WTC11 (cell line): ENCODE data around the gene VAMP1. TPM values are rescaled to one million over a fixed set of nuclear protein-coding genes. Genes with fewer than 3 reads are reported as not detected.

Experiments used
- ATAC-seq: fragments of 200-7000 bp; cut with Tn5 transposase; 2 replicates; pipeline ENCODE4 v1.10.0; 2021; ENCODE audit warnings: mild to moderate bottlenecking, moderate library complexity
- CTCF ChIA-PET: fragments of 300-600 bp; sonication (Branson Sonifier 250); formaldehyde crosslinking; loops from one replicate; lab custom pipeline; 2021; ENCODE audit warnings: antibody characterized with exemption; lab: Charles Lee
- POLR2A ChIA-PET: fragments of 350-600 bp; sonication (Branson Sonifier 250); formaldehyde crosslinking; loops from one replicate; lab custom pipeline; 2021; ENCODE audit warnings: antibody characterized with exemption; lab: Charles Lee
- DNase-seq: peaks from one replicate; pipeline ENCODE4 v3.0.0; 2021; ENCODE audit warnings: low spot score
- H3K27ac Mint-ChIP-seq: 2 replicates; pipeline ENCODE4 v1.8.0; 2021; ENCODE audit warnings: mixed read lengths
- H3K27me3 Mint-ChIP-seq: 2 replicates; pipeline ENCODE4 v1.8.0; 2021; ENCODE audit warnings: low read depth, mild to moderate bottlenecking, moderate library complexity, mixed read lengths
- H3K36me3 Mint-ChIP-seq: 2 replicates; pipeline ENCODE4 v1.8.0; 2021; ENCODE audit warnings: mixed read lengths
- H3K4me1 Mint-ChIP-seq: 2 replicates; pipeline ENCODE4 v1.8.0; 2022; ENCODE audit warnings: mixed read lengths
- H3K4me3 Mint-ChIP-seq: 2 replicates; pipeline ENCODE4 v1.8.0; 2021; ENCODE audit warnings: mild to moderate bottlenecking, moderate library complexity, mixed read lengths
- H3K9me3 Mint-ChIP-seq: 2 replicates; pipeline ENCODE4 v1.8.0; 2021; ENCODE audit warnings: mixed read lengths
- ELF4 ChIP-seq: sonication (generic); formaldehyde crosslinking; IDR thresholded peaks from 2 replicates; pipeline ENCODE4 v1.8.1; 2022; ENCODE audit warnings: low read depth, mild to moderate bottlenecking, moderate library complexity, missing genetic modification reagents
- EMX1 ChIP-seq: fragments of 250-450 bp; sonication (Bioruptor Pico); IDR thresholded peaks from 2 replicates; pipeline ENCODE4 v1.8.0; 2021; ENCODE audit warnings: mild to moderate bottlenecking
- ESRRA ChIP-seq: sonication (generic); formaldehyde crosslinking; IDR thresholded peaks from 2 replicates; pipeline ENCODE4 v1.8.1; 2022; ENCODE audit warnings: mild to moderate bottlenecking, missing genetic modification reagents, borderline replicate concordance
- FOXK1 ChIP-seq: sonication (generic); formaldehyde crosslinking; IDR thresholded peaks from 2 replicates; pipeline ENCODE4 v1.8.0; 2022; ENCODE audit warnings: mild to moderate bottlenecking, moderate library complexity, missing genetic modification reagents
- FOXP1 ChIP-seq: sonication (generic); formaldehyde crosslinking; IDR thresholded peaks from 2 replicates; pipeline ENCODE4 v1.8.0; 2022; ENCODE audit warnings: missing genetic modification reagents, mild to moderate bottlenecking, moderate library complexity, borderline replicate concordance
- HMGA2 ChIP-seq: fragments of 250-450 bp; sonication (Bioruptor Pico); IDR thresholded peaks from 2 replicates; pipeline ENCODE4 v1.4.0; 2021; ENCODE audit warnings: mild to moderate bottlenecking, moderate library complexity
- JAZF1 ChIP-seq: fragments of 250-450 bp; sonication (Bioruptor Pico); IDR thresholded peaks from 2 replicates; pipeline ENCODE4 v1.9.0; 2021; ENCODE audit warnings: moderate library complexity, mild to moderate bottlenecking, inconsistent platforms
- NFYB ChIP-seq: sonication (generic); formaldehyde crosslinking; conservative IDR thresholded peaks from 2 replicates; pipeline ENCODE4 v1.8.0; 2022; ENCODE audit warnings: low read depth, missing genetic modification reagents
- OVOL2 ChIP-seq: fragments of 250-450 bp; sonication (Bioruptor Pico); IDR thresholded peaks from 2 replicates; pipeline ENCODE4 v1.9.0; 2021; ENCODE audit warnings: mild to moderate bottlenecking, borderline replicate concordance
- RELA ChIP-seq: sonication (generic); formaldehyde crosslinking; IDR thresholded peaks from 2 replicates; pipeline ENCODE4 v1.8.1; 2022; ENCODE audit warnings: missing genetic modification reagents, mild to moderate bottlenecking, borderline replicate concordance
- SMAD3 ChIP-seq: sonication (generic); formaldehyde crosslinking; IDR thresholded peaks from 2 replicates; pipeline ENCODE4 v1.8.0; 2022; ENCODE audit warnings: missing genetic modification reagents, mild to moderate bottlenecking, borderline replicate concordance
- ZNF423 ChIP-seq: fragments of 250-450 bp; sonication (Bioruptor Pico); IDR thresholded peaks from 2 replicates; pipeline ENCODE4 v2.1.2; 2022; ENCODE audit warnings: mild to moderate bottlenecking, moderate library complexity
- total RNA-seq: library from RNA; stranded (reverse); gene quantifications from 3 replicates; pipeline ENCODE4 v1.2.3, GENCODE V29; 2021
- TF ChIP-seq, protein P1 (sequence below): fragments of 250-450 bp; sonication (Bioruptor Pico); IDR thresholded peaks from 2 replicates; pipeline ENCODE4 v1.9.0; 2021; ENCODE audit warnings: mild to moderate bottlenecking, borderline replicate concordance
- TF ChIP-seq, protein P2 (sequence below): sonication (generic); formaldehyde crosslinking; IDR thresholded peaks from 2 replicates; pipeline ENCODE4 v1.8.1; 2023; ENCODE audit warnings: mild to moderate bottlenecking, missing genetic modification reagents, moderate library complexity
- TF ChIP-seq, protein P3 (sequence below): sonication (generic); formaldehyde crosslinking; IDR thresholded peaks from 2 replicates; pipeline ENCODE4 v1.8.1; 2023; ENCODE audit warnings: mild to moderate bottlenecking, missing genetic modification reagents, moderate library complexity
- TF ChIP-seq, protein P4 (sequence below): sonication (generic); formaldehyde crosslinking; IDR thresholded peaks from 2 replicates; pipeline ENCODE4 v1.8.1; 2023; ENCODE audit warnings: mild to moderate bottlenecking, moderate library complexity, missing genetic modification reagents
- TF ChIP-seq, protein P5 (sequence below): sonication (generic); formaldehyde crosslinking; IDR thresholded peaks from 2 replicates; pipeline ENCODE4 v1.8.1; 2022; ENCODE audit warnings: low read depth, missing genetic modification reagents, borderline replicate concordance
- TF ChIP-seq, protein P6 (sequence below): fragments of 250-450 bp; sonication (Bioruptor Pico); conservative IDR thresholded peaks from 2 replicates; pipeline ENCODE4 v1.9.0; 2021; ENCODE audit warnings: mild to moderate bottlenecking
- TF ChIP-seq, protein P7 (sequence below): sonication (generic); formaldehyde crosslinking; IDR thresholded peaks from 2 replicates; pipeline ENCODE4 v1.8.0; 2022; ENCODE audit warnings: missing genetic modification reagents
- TF ChIP-seq, protein P8 (sequence below): sonication (generic); formaldehyde crosslinking; IDR thresholded peaks from 2 replicates; pipeline ENCODE4 v1.8.0; 2022; ENCODE audit warnings: mild to moderate bottlenecking, missing genetic modification reagents

VAMP1 gene
- total RNA-seq, 1 experiment from 2014 or later, result 14.3 TPM

DNA sequence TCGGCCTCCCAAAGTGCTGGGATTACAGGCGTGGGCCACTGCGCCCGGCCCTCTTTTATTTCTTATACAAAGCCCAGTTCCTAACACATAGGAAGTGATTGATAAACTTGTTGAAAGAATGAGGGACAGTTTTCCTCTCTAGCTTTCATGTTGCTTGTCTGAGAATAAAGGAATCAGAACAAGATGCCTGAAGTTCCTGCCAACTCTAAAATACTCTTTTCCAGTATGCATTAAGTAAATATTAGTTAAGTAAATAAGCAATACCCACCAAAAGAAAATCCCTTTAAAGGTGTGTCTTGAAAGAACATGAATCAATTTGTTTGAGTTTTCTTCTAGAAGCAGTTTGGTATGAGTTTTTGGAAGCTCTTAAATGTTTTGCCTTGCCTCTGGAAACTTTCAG lies 50.1 kb downstream of the VAMP1 start (continued):
- TF ChIP-seq, protein P1, sequence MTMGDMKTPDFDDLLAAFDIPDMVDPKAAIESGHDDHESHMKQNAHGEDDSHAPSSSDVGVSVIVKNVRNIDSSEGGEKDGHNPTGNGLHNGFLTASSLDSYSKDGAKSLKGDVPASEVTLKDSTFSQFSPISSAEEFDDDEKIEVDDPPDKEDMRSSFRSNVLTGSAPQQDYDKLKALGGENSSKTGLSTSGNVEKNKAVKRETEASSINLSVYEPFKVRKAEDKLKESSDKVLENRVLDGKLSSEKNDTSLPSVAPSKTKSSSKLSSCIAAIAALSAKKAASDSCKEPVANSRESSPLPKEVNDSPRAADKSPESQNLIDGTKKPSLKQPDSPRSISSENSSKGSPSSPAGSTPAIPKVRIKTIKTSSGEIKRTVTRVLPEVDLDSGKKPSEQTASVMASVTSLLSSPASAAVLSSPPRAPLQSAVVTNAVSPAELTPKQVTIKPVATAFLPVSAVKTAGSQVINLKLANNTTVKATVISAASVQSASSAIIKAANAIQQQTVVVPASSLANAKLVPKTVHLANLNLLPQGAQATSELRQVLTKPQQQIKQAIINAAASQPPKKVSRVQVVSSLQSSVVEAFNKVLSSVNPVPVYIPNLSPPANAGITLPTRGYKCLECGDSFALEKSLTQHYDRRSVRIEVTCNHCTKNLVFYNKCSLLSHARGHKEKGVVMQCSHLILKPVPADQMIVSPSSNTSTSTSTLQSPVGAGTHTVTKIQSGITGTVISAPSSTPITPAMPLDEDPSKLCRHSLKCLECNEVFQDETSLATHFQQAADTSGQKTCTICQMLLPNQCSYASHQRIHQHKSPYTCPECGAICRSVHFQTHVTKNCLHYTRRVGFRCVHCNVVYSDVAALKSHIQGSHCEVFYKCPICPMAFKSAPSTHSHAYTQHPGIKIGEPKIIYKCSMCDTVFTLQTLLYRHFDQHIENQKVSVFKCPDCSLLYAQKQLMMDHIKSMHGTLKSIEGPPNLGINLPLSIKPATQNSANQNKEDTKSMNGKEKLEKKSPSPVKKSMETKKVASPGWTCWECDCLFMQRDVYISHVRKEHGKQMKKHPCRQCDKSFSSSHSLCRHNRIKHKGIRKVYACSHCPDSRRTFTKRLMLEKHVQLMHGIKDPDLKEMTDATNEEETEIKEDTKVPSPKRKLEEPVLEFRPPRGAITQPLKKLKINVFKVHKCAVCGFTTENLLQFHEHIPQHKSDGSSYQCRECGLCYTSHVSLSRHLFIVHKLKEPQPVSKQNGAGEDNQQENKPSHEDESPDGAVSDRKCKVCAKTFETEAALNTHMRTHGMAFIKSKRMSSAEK, result no peak

DNA sequence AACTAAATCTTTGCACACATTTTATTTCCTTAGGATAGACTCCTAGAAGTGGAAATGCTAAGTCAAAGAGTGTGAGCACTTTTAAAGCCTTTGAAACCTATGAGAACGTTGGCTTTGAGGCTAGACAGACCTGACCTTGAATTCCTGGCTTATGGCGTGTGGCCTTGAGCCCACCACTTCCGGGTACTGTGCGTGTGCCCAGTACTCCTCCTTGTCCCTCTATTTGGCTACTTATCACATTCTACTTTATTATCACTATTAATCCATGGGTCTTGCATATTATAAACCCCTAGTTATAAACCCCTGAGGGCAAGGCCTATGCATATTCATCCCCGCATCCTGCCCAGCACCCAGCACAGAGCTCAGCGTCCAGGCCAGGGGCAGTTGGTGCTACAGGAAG lies 51.7 kb downstream of the VAMP1 start:
- H3K9me3 Mint-ChIP-seq, result peaks cover 10% of the 10 kb centered on the region
- H3K36me3 Mint-ChIP-seq, result no peaks in the 10 kb centered on the region
- no peak overlapping the region for H3K27ac Mint-ChIP-seq
- TF ChIP-seq FOXK1 (no peak), FOXP1 (CRISPR knock-in tag) (no peak), NFYB (no peak), HMGA2 (CRISPR knock-in tag) (no peak), SMAD3 (CRISPR knock-in tag) (no peak), ZNF423 (CRISPR knock-in tag) (no peak), RELA (CRISPR knock-in tag) (no peak), OVOL2 (CRISPR knock-in tag) (no peak), ESRRA (CRISPR knock-in tag) (no peak), ELF4 (CRISPR knock-in tag) (no peak), EMX1 (CRISPR knock-in tag) (no peak), JAZF1 (CRISPR knock-in tag) (no peak)
- TF ChIP-seq, protein P2, sequence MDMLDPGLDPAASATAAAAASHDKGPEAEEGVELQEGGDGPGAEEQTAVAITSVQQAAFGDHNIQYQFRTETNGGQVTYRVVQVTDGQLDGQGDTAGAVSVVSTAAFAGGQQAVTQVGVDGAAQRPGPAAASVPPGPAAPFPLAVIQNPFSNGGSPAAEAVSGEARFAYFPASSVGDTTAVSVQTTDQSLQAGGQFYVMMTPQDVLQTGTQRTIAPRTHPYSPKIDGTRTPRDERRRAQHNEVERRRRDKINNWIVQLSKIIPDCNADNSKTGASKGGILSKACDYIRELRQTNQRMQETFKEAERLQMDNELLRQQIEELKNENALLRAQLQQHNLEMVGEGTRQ (CRISPR knock-in tag), result no peak
- TF ChIP-seq, protein P3, sequence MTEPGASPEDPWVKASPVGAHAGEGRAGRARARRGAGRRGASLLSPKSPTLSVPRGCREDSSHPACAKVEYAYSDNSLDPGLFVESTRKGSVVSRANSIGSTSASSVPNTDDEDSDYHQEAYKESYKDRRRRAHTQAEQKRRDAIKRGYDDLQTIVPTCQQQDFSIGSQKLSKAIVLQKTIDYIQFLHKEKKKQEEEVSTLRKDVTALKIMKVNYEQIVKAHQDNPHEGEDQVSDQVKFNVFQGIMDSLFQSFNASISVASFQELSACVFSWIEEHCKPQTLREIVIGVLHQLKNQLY (CRISPR knock-in tag), result no peak
- TF ChIP-seq, protein P4, sequence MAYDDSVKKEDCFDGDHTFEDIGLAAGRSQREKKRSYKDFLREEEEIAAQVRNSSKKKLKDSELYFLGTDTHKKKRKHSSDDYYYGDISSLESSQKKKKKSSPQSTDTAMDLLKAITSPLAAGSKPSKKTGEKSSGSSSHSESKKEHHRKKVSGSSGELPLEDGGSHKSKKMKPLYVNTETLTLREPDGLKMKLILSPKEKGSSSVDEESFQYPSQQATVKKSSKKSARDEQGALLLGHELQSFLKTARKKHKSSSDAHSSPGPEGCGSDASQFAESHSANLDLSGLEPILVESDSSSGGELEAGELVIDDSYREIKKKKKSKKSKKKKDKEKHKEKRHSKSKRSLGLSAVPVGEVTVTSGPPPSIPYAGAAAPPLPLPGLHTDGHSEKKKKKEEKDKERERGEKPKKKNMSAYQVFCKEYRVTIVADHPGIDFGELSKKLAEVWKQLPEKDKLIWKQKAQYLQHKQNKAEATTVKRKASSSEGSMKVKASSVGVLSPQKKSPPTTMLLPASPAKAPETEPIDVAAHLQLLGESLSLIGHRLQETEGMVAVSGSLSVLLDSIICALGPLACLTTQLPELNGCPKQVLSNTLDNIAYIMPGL, result no peak
- TF ChIP-seq, protein P5, sequence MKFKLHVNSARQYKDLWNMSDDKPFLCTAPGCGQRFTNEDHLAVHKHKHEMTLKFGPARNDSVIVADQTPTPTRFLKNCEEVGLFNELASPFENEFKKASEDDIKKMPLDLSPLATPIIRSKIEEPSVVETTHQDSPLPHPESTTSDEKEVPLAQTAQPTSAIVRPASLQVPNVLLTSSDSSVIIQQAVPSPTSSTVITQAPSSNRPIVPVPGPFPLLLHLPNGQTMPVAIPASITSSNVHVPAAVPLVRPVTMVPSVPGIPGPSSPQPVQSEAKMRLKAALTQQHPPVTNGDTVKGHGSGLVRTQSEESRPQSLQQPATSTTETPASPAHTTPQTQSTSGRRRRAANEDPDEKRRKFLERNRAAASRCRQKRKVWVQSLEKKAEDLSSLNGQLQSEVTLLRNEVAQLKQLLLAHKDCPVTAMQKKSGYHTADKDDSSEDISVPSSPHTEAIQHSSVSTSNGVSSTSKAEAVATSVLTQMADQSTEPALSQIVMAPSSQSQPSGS (CRISPR knock-in tag), result no peak
- TF ChIP-seq, protein P6, sequence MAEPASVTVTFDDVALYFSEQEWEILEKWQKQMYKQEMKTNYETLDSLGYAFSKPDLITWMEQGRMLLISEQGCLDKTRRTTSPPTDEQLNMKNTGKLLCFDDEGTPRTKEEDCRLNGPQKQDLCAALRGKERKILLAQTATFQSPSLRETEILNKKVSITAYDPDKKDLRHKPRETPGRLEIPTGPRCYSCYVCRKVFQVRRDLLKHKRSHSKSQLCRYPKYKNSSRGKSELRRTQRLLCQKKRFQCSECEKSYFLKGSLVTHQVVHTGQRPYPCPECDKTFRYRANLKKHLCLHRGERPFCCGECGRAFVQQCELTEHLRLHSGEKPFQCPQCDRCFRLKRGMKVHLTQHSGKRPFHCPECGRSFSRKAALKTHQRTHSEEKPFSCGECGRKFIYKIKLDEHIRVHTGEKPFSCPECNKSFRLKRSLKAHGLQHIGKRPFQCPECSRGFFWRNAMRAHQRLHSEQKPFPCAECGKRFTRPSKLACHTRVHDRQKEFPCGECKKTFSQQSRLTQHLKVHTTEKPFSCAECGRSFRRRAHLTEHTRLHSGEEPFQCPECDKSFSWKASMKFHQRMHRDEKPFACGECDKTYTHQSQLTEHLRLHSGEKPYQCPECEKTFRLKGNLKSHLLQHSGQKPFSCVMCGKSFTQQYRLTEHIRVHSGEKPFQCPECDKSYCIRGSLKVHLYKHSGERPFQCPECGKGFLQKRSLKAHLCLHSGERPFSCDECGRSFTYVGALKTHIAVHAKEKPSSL (CRISPR knock-in tag), result no peak
- TF ChIP-seq, protein P7, sequence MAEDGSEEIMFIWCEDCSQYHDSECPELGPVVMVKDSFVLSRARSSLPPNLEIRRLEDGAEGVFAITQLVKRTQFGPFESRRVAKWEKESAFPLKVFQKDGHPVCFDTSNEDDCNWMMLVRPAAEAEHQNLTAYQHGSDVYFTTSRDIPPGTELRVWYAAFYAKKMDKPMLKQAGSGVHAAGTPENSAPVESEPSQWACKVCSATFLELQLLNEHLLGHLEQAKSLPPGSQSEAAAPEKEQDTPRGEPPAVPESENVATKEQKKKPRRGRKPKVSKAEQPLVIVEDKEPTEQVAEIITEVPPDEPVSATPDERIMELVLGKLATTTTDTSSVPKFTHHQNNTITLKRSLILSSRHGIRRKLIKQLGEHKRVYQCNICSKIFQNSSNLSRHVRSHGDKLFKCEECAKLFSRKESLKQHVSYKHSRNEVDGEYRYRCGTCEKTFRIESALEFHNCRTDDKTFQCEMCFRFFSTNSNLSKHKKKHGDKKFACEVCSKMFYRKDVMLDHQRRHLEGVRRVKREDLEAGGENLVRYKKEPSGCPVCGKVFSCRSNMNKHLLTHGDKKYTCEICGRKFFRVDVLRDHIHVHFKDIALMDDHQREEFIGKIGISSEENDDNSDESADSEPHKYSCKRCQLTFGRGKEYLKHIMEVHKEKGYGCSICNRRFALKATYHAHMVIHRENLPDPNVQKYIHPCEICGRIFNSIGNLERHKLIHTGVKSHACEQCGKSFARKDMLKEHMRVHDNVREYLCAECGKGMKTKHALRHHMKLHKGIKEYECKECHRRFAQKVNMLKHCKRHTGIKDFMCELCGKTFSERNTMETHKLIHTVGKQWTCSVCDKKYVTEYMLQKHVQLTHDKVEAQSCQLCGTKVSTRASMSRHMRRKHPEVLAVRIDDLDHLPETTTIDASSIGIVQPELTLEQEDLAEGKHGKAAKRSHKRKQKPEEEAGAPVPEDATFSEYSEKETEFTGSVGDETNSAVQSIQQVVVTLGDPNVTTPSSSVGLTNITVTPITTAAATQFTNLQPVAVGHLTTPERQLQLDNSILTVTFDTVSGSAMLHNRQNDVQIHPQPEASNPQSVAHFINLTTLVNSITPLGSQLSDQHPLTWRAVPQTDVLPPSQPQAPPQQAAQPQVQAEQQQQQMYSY (CRISPR knock-in tag), result no peak
- TF ChIP-seq, protein P8, sequence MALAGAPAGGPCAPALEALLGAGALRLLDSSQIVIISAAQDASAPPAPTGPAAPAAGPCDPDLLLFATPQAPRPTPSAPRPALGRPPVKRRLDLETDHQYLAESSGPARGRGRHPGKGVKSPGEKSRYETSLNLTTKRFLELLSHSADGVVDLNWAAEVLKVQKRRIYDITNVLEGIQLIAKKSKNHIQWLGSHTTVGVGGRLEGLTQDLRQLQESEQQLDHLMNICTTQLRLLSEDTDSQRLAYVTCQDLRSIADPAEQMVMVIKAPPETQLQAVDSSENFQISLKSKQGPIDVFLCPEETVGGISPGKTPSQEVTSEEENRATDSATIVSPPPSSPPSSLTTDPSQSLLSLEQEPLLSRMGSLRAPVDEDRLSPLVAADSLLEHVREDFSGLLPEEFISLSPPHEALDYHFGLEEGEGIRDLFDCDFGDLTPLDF (CRISPR knock-in tag), result no peak

More for the DNA sequence above, 51.7 kb downstream of the VAMP1 start:
- ATAC-seq (no peak), DNase-seq (no peak)
- peaks cover 5% of the 10 kb centered on the region; the same call in 1 of the 2 replicates for H3K4me1 Mint-ChIP-seq
- no peaks in the 10 kb centered on the region; the same call in none of the 2 replicates for H3K27me3 Mint-ChIP-seq
- ChIA-PET POLR2A (interaction anchor here (1.2 kb wide), 1 partner anchor 56 kb away, joined by 4 read pairs; no protein-coding TSS in a partner anchor), CTCF (interaction anchor here (1.8 kb wide), 1 partner anchor 47 kb away, joined by 7 read pairs; no protein-coding TSS in a partner anchor)
- no peak overlapping the region for H3K4me3 Mint-ChIP-seq
